NCI-H1417 (cell line): ENCODE measurements around the gene SEMA6B.

Experiments used
- DNase-seq, 3 experiments: peaks; one replicate each; lab custom pipeline; 2025; lab: John Stamatoyannopoulos, UW

The SEMA6B gene

GRCh38 chr19:4588291-4588761, 28.8 kb upstream of the SEMA6B start:
- no peak for DNase-seq

GRCh38 chr19:4587527-4587926, 28.0 kb upstream of the SEMA6B start:
- no peak for DNase-seq

- DNase-seq, result no peak
Observed at GRCh38 chr19:4586691-4587090, 27.2 kb upstream of the SEMA6B start.

- no peak for DNase-seq
Observed at GRCh38 chr19:4586245-4586644, 26.8 kb upstream of the SEMA6B start.

GRCh38 chr19:4585556-4585955, 26.1 kb upstream of the SEMA6B start:
- DNase-seq, result no peak

- DNase-seq, result peak; percentile 15 to 55 (median 50)
Observed at GRCh38 chr19:4584670-4585460, 25.4 kb upstream of the SEMA6B start.

- peak; percentile 28 to 50 (median 47) for DNase-seq
Observed at GRCh38 chr19:4583961-4584669, 24.6 kb upstream of the SEMA6B start.

GRCh38 chr19:4582980-4583842, 23.7 kb upstream of the SEMA6B start:
- DNase-seq, result peak in 1 of 3 experiments; percentile 42

- peak; percentile 56 to 64 (median 64) for DNase-seq
Observed at GRCh38 chr19:4581666-4582553, 22.4 kb upstream of the SEMA6B start.

GRCh38 chr19:4580961-4581665, 21.6 kb upstream of the SEMA6B start:
- DNase-seq, result peak; percentile 32 to 44 (median 32)

GRCh38 chr19:4580021-4580901, 20.8 kb upstream of the SEMA6B start:
- DNase-seq, result no peak

- DNase-seq, result no peak
Observed at GRCh38 chr19:4579389-4579788, 19.9 kb upstream of the SEMA6B start.

GRCh38 chr19:4578552-4579248, 19.2 kb upstream of the SEMA6B start:
- DNase-seq, result no peak

GRCh38 chr19:4577020-4577782, 17.7 kb upstream of the SEMA6B start:
- no peak for DNase-seq

GRCh38 chr19:4576016-4576933, 16.8 kb upstream of the SEMA6B start:
- peak; percentile 20 to 57 (median 27) for DNase-seq

GRCh38 chr19:4575267-4576015, 16.0 kb upstream of the SEMA6B start:
- DNase-seq, result peak in 1 of 3 experiments; percentile 47
